SK-N-SH (cell line): ENCODE results near the gene SPINT4. TPM values are rescaled to one million over a fixed set of nuclear protein-coding genes. Genes with fewer than 3 reads are reported as not detected.
"Not testable (repeated sequence)": the region's sequence is repeated elsewhere in the genome, so short reads cannot be mapped to it uniquely, and the experiment has no call there.

Source experiments
- CTCF ChIA-PET: fragments of 300-600, 350-600 bp; formaldehyde crosslinking; extraction: SDS; loops from one replicate; lab custom pipeline; 2021; lab: Yijun Ruan, JAX
- POLR2A ChIA-PET: fragments of 350-600 bp; sonication (Branson Sonifier 250); formaldehyde crosslinking; extraction: SDS; loops from one replicate; lab custom pipeline; 2020; ENCODE audit warnings: antibody characterized with exemption, inconsistent platforms; lab: Yijun Ruan, JAX
- DNase-seq: peaks from one replicate; pipeline ENCODE4 v3.0.0; 2012
- H2AFZ ChIP-seq: fragments of 200-600 bp; sonication (generic); 2 replicates; pipeline ENCODE4 v1.8.1; 2016; ENCODE audit warnings: antibody characterized with exemption, mild to moderate bottlenecking, low read depth
- H3F3A ChIP-seq: fragments of 200-600 bp; sonication (generic); replicated peaks from 2 replicates; pipeline ENCODE3; 2016; ENCODE audit warnings: antibody characterized with exemption, mild to moderate bottlenecking; ENCODE audit not compliant: insufficient read depth
- H3K27ac ChIP-seq, 2 experiments: fragments of 200-500 bp in 1 of 2; fragments of 200-600 bp in 1 of 2; sonication (Bioruptor generic) in 1 of 2; sonication (generic), shearing (Covaris generic) in 1 of 2; 2 replicates each; pipeline versions ENCODE4 v1.5.1 to v1.6.1; 2014 to 2016; ENCODE audit warnings: low read depth in 2 of 2, inconsistent platforms in 1 of 2, low read length in 1 of 2, mild to moderate bottlenecking in 1 of 2, mixed read lengths in 1 of 2
- H3K27me3 ChIP-seq: fragments of 200-600 bp; sonication (generic), shearing (Covaris generic); 2 replicates; pipeline ENCODE4 v1.6.1; 2016; ENCODE audit warnings: mixed run types; ENCODE audit not compliant: insufficient read depth
- H3K36me3 ChIP-seq, 2 experiments: fragments of 200-500 bp in 1 of 2; fragments of 200-600 bp in 1 of 2; sonication (Bioruptor generic) in 1 of 2; sonication (generic) in 1 of 2; replicated peaks in 1 of 2; 2 replicates each; pipeline versions ENCODE3 to v1.5.1; 2014 to 2016; ENCODE audit warnings: low read length in 1 of 2, mild to moderate bottlenecking in 1 of 2; ENCODE audit not compliant: insufficient read depth in 2 of 2, control insufficient read depth in 1 of 2
- H3K4me1 ChIP-seq, 2 experiments: fragments of 200-500 bp in 1 of 2; fragments of 200-600 bp in 1 of 2; sonication (Bioruptor generic) in 1 of 2; sonication (generic), shearing (Covaris generic) in 1 of 2; 2 replicates each; pipeline versions ENCODE4 v1.5.1 to v1.6.1; 2014 to 2016; ENCODE audit warnings: low read depth in 1 of 2, low read length in 1 of 2, mixed run types in 1 of 2; ENCODE audit not compliant: insufficient read depth in 2 of 2, control insufficient read depth in 1 of 2
- H3K4me2 ChIP-seq: fragments of 200-600 bp; sonication (generic), shearing (Covaris generic); 2 replicates; pipeline ENCODE4 v1.6.1; 2017; ENCODE audit warnings: mixed run types
- H3K4me3 ChIP-seq, 2 experiments: fragments of 200-500 bp in 1 of 2; fragments of 200-600 bp in 1 of 2; sonication (Bioruptor generic) in 1 of 2; sonication (generic), shearing (Covaris generic) in 1 of 2; 2 replicates each; pipeline versions ENCODE4 v1.5.1 to v1.8.1; 2014 to 2016; ENCODE audit warnings: low read depth in 2 of 2, inconsistent platforms in 1 of 2, low read length in 1 of 2, mild to moderate bottlenecking in 1 of 2, mixed read lengths in 1 of 2, moderate library complexity in 1 of 2
- H3K79me2 ChIP-seq: fragments of 200-600 bp; sonication (generic); 2 replicates; pipeline ENCODE4 v1.8.1; 2017; ENCODE audit warnings: mild to moderate bottlenecking; ENCODE audit not compliant: insufficient read depth
- H3K9ac ChIP-seq: fragments of 200-600 bp; sonication (generic); 2 replicates; pipeline ENCODE4 v1.6.1; 2017; ENCODE audit warnings: mixed run types
- H3K9me2 ChIP-seq: fragments of 200-600 bp; sonication (generic); 2 replicates; pipeline ENCODE4 v1.6.1; 2017; ENCODE audit warnings: mixed run types
- H3K9me3 ChIP-seq: fragments of 200-600 bp; sonication (generic); 2 replicates; pipeline ENCODE4 v1.6.1; 2017; ENCODE audit warnings: mixed run types, mild to moderate bottlenecking, moderate library complexity
- H4K20me1 ChIP-seq: fragments of 200-600 bp; sonication (generic); 2 replicates; pipeline ENCODE4 v1.6.1; 2017; ENCODE audit warnings: mild to moderate bottlenecking, mixed run types; ENCODE audit not compliant: insufficient read depth
- FOSL2 ChIP-seq: IDR thresholded peaks from 2 replicates; pipeline ENCODE4 v1.4.0; 2012; ENCODE audit warnings: low read depth, mild to moderate bottlenecking, moderate library complexity, borderline replicate concordance
- RXRA ChIP-seq: IDR thresholded peaks from 2 replicates; pipeline ENCODE4 v1.4.0; 2012; ENCODE audit warnings: low read depth, mild to moderate bottlenecking, borderline replicate concordance
- WGBS: methylation state at CpG from one replicate; pipeline ENCODE4 v1.1.6; 2017; ENCODE audit warnings: low lambda C conversion rate; 5-methylcytosine and 5-hydroxymethylcytosine counted together
- polyA plus RNA-seq, 3 experiments: library from polyadenylated mRNA; depleted of rRNA; stranded (reverse); fragments of >200 nt; gene quantifications; 2 replicates each; pipeline ENCODE4 v1.2.3, GENCODE V29; 2012

SPINT4 gene
- polyA plus RNA-seq, 1 of the 3 experiments (the other 2 are of a cell fraction): not detected

GRCh38 chr20:45758096-45758495 is 35.9 kb downstream of the SPINT4 start (continued):
- TF ChIP-seq RXRA (no peak), FOSL2 (no peak)
- TF ChIP-seq, all 33 proteins: peak for 0

- H3K4me2 ChIP-seq, H3K4me3 ChIP-seq, H3K27me3 ChIP-seq, DNase-seq, H3K9me3 ChIP-seq, H3F3A ChIP-seq, H3K27ac ChIP-seq, H3K9me2 ChIP-seq, H3K9ac ChIP-seq, POLR2A ChIA-PET, H3K4me1 ChIP-seq, CTCF ChIA-PET, H2AFZ ChIP-seq, H3K79me2 ChIP-seq, H4K20me1 ChIP-seq, H3K36me3 ChIP-seq: not testable (repeated sequence)
- WGBS: 34% methylated on average over 8 of the region's 8 CpGs
Observed at GRCh38 chr20:45759921-45760320, 37.8 kb downstream of the SPINT4 start.

GRCh38 chr20:45761966-45762365 is 39.8 kb downstream of the SPINT4 start:
- H3K27me3 ChIP-seq, H3K27ac ChIP-seq, H3K4me1 ChIP-seq, H3F3A ChIP-seq, H3K36me3 ChIP-seq, H3K9me3 ChIP-seq, H3K4me2 ChIP-seq, H3K9me2 ChIP-seq, H2AFZ ChIP-seq, H4K20me1 ChIP-seq, H3K4me3 ChIP-seq, DNase-seq, H3K79me2 ChIP-seq, POLR2A ChIA-PET, H3K9ac ChIP-seq: not testable (repeated sequence)
- 79% methylated on average over 7 of the region's 12 CpGs for WGBS
- CTCF ChIA-PET: interaction anchor here (1.2 to 1.3 kb wide), 2 partner anchors 9 to 12 kb away, joined by 3 to 5 read pairs; no protein-coding TSS in a partner anchor

DNA sequence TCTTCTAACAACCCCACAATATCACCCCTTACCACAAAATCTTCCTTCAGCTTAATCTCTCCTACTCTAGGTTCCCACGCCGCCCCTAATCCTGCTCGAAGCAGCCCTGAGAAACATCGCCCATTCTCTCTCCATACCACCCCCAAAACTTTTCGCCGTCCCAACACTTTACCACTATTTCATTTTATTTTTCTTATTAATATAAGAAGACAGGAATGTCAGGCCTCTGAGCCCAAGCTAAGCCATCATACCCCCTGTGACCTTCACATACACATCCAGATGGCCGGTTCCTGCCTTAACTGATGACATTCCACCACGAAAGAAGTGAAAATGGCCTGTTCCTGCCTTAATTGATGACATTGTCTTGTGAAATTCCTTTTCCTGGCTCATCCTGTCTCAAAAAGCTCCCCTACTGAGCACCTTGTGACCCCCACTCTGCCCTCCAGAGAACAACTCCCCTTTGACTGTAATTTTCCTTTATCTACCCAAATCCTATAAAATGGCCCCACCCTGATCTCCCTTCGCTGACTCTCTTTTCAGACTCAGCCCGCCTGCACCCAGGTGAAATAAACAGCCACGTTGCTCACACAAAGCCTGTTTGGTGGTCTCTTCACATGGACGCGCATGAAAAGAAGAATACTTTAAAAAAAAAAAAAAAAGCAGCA is 42.6 kb downstream of the SPINT4 start:
- H3K36me3 ChIP-seq, H3F3A ChIP-seq, H3K79me2 ChIP-seq, H3K9me2 ChIP-seq, H3K9me3 ChIP-seq, H3K27me3 ChIP-seq, DNase-seq, H3K27ac ChIP-seq, H3K4me1 ChIP-seq, H4K20me1 ChIP-seq, H2AFZ ChIP-seq, POLR2A ChIA-PET, H3K4me3 ChIP-seq, H3K9ac ChIP-seq, H3K4me2 ChIP-seq: not testable (repeated sequence)
- CTCF ChIA-PET: interaction anchor here (1.3 to 1.4 kb wide), 2 partner anchors 445 to 471 kb away, joined by 6 to 7 read pairs; no protein-coding TSS in a partner anchor
- WGBS: 79% methylated on average over 13 of the region's 13 CpGs
